Ishikawa (cell line): ENCODE results near the gene DENND1B.

Source experiments
- CEBPB ChIP-seq: IDR thresholded peaks from 2 replicates; pipeline ENCODE4 v1.6.1; 2012
- CREB1 ChIP-seq: IDR thresholded peaks from 2 replicates; pipeline ENCODE4 v1.6.1; 2012; ENCODE audit warnings: low read depth
- EGR1 ChIP-seq: IDR thresholded peaks from 2 replicates; pipeline ENCODE4 v1.6.1; 2012
- EP300 ChIP-seq: IDR thresholded peaks from 2 replicates; pipeline ENCODE4 v1.6.1; 2012; ENCODE audit warnings: borderline replicate concordance
- FOXM1 ChIP-seq: IDR thresholded peaks from 2 replicates; pipeline ENCODE4 v1.6.1; 2012; ENCODE audit warnings: low read depth, borderline replicate concordance
- MAX ChIP-seq: IDR thresholded peaks from 2 replicates; pipeline ENCODE4 v1.6.1; 2012
- NFIC ChIP-seq: IDR thresholded peaks from 2 replicates; pipeline ENCODE4 v1.6.1; 2012
- RAD21 ChIP-seq: IDR thresholded peaks from 2 replicates; pipeline ENCODE4 v1.6.1; 2012; ENCODE audit warnings: low read depth
- REST ChIP-seq: IDR thresholded peaks from 2 replicates; pipeline ENCODE4 v1.6.1; 2012; ENCODE audit warnings: low read depth, mild to moderate bottlenecking
- TAF1 ChIP-seq: IDR thresholded peaks from 2 replicates; pipeline ENCODE4 v1.6.1; 2012; ENCODE audit warnings: low read depth, mild to moderate bottlenecking
- TCF12 ChIP-seq: IDR thresholded peaks from 2 replicates; pipeline ENCODE4 v1.6.1; 2012; ENCODE audit warnings: low read depth
- TEAD4 ChIP-seq: IDR thresholded peaks from 2 replicates; pipeline ENCODE4 v1.6.1; 2012
- USF1 ChIP-seq: IDR thresholded peaks from 2 replicates; pipeline ENCODE4 v1.6.1; 2012
- YY1 ChIP-seq: IDR thresholded peaks from 2 replicates; pipeline ENCODE4 v1.6.1; 2012; ENCODE audit warnings: low read depth

- TF ChIP-seq USF1 (no peak), MAX (no peak), RAD21 (no peak), REST (no peak), TEAD4 (no peak), EP300 (no peak), YY1 (no peak), FOXM1 (no peak), EGR1 (no peak), TAF1 (no peak), CEBPB (no peak), CREB1 (no peak), TCF12 (no peak), NFIC (no peak)
These were observed 3.2 kb upstream of the DENND1B start for GRCh38 chr1:197778366-197778945.
